Measurements from ENCODE around the gene ABHD2.

DNA sequence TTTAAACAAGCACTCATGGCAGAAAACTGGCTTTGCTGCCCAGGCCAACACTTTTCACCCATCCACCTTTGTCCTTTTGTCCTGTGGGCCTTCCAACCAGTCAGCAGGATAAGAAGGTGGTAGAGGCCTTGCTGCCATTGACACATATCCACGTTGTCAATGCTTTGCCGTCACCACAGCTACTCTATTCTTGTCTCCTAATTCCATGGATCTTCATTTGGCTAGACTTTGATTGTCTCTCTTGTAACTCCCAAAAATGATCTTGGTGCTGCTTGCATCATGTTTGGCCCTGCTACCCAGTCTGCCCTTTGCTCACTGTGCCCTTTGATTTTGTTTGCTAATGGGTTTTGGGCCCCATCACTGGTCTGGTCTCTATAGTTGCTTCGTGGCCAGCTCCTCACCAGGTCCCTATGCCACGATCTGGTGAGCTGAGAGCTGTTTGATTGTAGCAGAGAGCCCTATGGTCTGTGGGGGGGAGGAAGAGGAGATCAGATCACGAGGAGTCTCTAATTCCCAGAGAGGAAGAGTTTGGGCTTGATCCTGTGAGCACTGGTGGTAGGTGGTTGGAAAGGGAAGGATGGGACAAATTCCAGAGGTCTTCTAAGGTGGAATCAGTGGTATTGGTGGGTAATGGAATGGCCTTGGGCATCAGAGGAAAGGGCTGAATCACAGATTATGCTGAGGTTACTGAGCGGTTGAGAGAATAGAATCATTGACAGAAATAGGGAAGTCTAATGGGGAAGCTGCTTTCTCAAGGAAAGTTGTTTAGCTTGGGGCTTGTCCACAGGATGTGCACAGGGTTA lies 40.3 kb downstream of the ABHD2 start:
- no peak for TF ChIP-seq POLR2AphosphoS5 (IDR thresholded peaks at IDR 0.05; ENCODE audit: low read depth, low read length)
- TF ChIP-seq, protein P1, sequence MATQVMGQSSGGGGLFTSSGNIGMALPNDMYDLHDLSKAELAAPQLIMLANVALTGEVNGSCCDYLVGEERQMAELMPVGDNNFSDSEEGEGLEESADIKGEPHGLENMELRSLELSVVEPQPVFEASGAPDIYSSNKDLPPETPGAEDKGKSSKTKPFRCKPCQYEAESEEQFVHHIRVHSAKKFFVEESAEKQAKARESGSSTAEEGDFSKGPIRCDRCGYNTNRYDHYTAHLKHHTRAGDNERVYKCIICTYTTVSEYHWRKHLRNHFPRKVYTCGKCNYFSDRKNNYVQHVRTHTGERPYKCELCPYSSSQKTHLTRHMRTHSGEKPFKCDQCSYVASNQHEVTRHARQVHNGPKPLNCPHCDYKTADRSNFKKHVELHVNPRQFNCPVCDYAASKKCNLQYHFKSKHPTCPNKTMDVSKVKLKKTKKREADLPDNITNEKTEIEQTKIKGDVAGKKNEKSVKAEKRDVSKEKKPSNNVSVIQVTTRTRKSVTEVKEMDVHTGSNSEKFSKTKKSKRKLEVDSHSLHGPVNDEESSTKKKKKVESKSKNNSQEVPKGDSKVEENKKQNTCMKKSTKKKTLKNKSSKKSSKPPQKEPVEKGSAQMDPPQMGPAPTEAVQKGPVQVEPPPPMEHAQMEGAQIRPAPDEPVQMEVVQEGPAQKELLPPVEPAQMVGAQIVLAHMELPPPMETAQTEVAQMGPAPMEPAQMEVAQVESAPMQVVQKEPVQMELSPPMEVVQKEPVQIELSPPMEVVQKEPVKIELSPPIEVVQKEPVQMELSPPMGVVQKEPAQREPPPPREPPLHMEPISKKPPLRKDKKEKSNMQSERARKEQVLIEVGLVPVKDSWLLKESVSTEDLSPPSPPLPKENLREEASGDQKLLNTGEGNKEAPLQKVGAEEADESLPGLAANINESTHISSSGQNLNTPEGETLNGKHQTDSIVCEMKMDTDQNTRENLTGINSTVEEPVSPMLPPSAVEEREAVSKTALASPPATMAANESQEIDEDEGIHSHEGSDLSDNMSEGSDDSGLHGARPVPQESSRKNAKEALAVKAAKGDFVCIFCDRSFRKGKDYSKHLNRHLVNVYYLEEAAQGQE (IDR thresholded peaks at IDR 0.05; ENCODE audit: insufficient read depth in 1 of 2, low read depth in 2 of 2, low read length in 2 of 2) = no peak
- TF ChIP-seq TAF1 (IDR thresholded peaks at IDR 0.05; ENCODE audit: borderline replicate concordance, insufficient read depth, low read length) = no peak
- TF ChIP-seq SIN3A (IDR thresholded peaks at IDR 0.05; ENCODE audit: borderline replicate concordance, insufficient read depth, low read length) = no peak
- TF ChIP-seq FOXP2 (optimal IDR thresholded peaks at IDR 0.05; ENCODE audit: borderline replicate concordance, extremely low read depth, extremely low read length, insufficient read depth) = no peak
